ENCODE results near the gene TCHHL1. TPM values are rescaled to one million over a fixed set of nuclear protein-coding genes. Genes with fewer than 3 reads are reported as not detected.

Gene TCHHL1
- total and polyA plus RNA-seq, 2 of the 13 experiments (the other 11 are each of a cell fraction or from before 2014, with no cell fraction given), result not detected

GRCh38 chr1:152052606-152053005 is 36.3 kb downstream of the TCHHL1 start (continued):
- TF ChIP-seq ZNF609 (CRISPR knock-in tag; IDR thresholded peaks at IDR 0.05; ENCODE audit: borderline replicate concordance) (no peak), NR0B2 (CRISPR knock-in tag; IDR thresholded peaks at IDR 0.05) (no peak), ATF7 (IDR thresholded peaks at IDR 0.05) (no peak), ATF7 (CRISPR knock-in tag; IDR thresholded peaks at IDR 0.05) (no peak), RAD21 (CRISPR knock-in tag; IDR thresholded peaks at IDR 0.05) (0 out of 2 replicates have a peak, but pooled peaks have one; percentile 29), CHCHD3 (CRISPR knock-in tag; IDR thresholded peaks at IDR 0.05) (no peak), ZNF138 (CRISPR knock-in tag; IDR thresholded peaks at IDR 0.05; ENCODE audit: low read depth) (no peak), ZNF546 (CRISPR knock-in tag; conservative IDR thresholded peaks at IDR 0.05) (no peak), PAWR (CRISPR knock-in tag; IDR thresholded peaks at IDR 0.05; ENCODE audit: borderline replicate concordance) (no peak), NR2C2 (CRISPR knock-in tag; IDR thresholded peaks at IDR 0.05; ENCODE audit: borderline replicate concordance) (no peak), ZNF12 (CRISPR knock-in tag; IDR thresholded peaks at IDR 0.05) (no peak), MXD1 (CRISPR knock-in tag; IDR thresholded peaks at IDR 0.05) (no peak), TRAFD1 (CRISPR knock-in tag; IDR thresholded peaks at IDR 0.05; ENCODE audit: borderline replicate concordance) (no peak)

Data from HepG2 (cell line).